LoVo (cell line): Measurements from ENCODE around the gene ZFYVE9.

Experiments
- DNase-seq: peaks from one replicate; pipeline ENCODE4 v3.0.0-alpha.2; 2016; ENCODE audit warnings: low spot score

ZFYVE9 gene

DNA sequence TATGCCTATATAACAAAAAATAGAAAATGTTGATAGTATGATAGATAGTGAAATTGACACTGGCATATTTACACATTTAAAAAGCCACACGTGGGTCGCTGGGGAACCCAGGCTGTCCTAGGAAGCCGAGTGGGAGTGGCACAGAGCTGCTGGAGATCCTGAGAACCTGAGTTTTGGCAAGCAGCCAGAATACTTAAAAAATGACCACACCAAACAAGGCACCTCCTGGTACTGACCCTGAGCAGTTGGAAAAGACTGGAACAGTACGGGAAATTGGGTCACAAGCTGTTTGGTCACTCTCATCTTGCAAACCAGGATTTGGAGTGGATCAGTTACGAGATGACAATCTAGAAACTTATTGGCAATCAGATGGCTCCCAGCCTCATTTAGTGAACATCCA lies 111.5 kb downstream of the ZFYVE9 start:
- no peak for DNase-seq

DNA sequence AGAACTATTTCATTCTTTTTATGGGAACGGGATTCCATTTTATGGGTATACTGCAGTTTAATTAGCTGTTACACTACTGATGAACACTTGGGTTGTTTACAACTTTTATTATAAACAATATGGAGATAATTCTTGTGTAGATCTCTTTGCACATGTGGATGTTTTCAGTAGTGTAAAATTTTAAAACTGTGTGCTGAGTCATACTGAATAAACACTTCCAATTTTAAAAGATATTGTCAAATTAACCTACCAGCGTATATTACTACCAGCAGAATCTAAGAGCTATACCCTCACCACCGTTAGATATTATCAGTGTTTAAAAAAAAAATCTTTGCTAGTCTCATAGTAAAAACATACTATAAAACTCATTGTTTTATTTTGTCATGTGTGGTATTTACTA lies 118.0 kb downstream of the ZFYVE9 start:
- no peak for DNase-seq

DNA sequence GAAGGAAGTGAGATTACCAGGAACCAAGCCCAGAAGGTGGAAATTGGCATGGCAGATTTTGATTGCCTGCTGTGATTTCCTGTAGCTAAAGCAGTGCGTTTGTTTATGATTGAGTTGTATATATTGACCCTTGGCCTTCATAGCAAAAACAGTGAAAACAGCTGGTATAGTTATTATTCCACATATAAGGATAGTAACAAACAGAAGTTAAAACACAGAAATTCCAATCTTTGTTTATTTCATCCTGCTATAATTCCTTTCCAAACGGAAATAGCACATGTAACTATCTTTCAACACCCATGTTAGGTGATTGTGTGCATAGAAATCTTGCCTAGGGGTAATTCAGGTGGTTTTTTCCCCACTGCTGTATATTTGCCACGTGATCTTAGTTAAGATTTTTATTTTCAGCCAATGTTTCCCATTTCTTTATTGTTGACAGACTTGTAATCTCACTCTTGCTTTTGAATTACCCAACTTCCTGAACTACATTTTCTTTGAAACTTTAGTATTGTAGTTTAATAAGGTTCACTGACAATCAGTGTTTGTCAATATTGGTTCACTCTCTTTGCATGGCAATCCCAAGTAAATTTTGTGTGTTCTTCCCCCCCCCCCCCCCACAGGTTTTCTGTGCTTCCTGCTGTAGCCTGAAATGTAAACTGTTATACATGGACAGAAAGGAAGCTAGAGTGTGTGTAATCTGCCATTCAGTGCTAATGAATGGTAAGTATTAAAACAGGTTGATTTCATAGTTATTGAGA lies 121.4 kb downstream of the ZFYVE9 start:
- DNase-seq = no peak

DNA sequence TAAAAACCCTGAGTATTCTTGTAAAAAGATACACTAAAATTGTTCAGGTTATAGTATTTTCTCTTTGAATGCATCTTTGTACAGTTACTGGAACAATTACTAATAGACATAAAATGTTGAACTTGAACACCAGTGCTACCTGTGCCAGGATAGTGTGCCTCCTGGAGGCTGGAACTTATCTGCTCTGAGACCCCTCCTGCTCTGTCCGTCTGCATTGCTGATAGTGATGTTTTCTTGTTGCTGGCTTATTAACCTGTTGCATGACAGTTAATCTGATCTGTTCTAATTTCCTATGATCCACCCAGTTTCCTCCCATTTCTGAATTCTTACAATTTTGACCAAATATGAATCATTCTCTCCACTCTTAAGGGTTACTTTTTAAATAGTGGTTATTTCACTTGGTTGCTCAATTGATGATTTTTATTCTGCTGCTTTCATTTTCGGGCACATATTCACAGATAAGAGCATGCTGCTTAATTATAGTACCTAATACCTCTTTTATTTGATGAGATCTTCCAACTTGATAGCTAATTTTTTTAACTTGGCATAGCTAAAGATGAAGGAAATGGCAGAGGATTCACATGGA lies 122.7 kb downstream of the ZFYVE9 start:
- DNase-seq = no peak

DNA sequence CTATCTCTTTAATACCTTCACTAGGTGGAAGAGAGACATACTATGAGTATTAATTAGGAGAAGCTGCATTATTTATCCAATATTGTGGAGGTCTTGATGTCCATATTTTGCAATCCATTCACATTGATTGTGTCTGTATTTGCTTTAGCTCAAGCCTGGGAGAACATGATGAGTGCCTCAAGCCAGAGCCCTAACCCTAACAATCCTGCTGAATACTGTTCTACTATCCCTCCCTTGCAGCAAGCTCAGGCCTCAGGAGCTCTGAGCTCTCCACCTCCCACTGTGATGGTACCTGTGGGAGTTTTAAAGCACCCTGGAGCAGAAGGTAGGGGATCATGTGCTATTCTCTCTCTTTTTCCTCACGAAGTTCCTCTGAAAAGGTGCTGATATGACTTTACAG lies 124.6 kb downstream of the ZFYVE9 start:
- no peak for DNase-seq

DNA sequence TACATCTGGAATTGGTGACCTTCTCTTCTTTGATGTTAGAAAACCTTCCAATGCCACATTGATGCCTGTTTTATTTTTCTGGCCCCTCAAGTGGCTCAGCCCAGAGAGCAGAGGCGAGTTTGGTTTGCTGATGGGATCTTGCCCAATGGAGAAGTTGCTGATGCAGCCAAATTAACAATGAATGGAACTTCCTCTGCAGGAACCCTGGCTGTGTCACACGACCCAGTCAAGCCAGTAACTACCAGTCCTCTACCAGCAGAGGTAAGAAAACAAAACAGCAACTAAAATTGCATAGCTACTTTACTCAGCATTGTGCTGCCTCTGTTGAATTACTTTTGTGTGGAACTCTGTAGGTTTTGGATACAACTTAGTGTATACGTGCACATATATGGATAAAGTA lies 126.5 kb downstream of the ZFYVE9 start:
- DNase-seq = no peak

DNA sequence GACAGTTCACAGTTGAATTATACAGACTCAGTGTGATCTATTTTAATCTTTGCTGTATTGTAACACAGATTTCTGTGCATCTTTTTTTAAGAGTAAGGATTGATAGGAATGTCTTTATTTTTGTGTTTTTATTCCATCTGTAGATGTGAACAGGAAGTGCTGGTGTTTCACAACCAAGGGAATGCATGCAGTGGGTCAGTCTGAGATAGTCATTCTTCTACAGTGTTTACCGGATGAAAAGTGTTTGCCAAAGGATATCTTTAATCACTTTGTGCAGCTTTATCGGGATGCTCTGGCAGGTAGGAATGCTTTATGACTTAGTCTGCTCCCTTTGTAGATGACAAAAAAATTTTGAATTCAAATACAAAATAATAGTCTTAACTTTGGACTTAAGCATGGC lies 139.6 kb downstream of the ZFYVE9 start:
- no peak for DNase-seq

DNA sequence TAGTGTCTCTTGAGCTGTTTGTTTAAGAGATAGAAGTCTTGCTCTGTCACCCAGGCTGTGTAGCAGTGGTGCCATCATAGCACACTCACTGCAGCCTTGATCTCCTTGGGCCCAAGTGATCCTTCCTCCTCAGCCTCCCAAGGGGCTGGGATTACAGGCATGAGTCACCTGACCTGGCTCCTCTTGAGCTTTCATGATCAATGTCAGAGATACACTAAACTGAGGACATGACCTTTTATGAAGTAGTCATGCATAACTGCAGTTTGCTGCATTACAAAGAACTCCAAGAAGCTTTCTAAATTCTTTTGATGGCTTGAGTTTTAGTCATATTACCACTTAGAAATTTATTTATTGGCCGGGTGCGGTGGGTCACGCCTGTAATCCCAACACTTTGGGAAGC lies 146.4 kb downstream of the ZFYVE9 start:
- no peak for DNase-seq

DNA sequence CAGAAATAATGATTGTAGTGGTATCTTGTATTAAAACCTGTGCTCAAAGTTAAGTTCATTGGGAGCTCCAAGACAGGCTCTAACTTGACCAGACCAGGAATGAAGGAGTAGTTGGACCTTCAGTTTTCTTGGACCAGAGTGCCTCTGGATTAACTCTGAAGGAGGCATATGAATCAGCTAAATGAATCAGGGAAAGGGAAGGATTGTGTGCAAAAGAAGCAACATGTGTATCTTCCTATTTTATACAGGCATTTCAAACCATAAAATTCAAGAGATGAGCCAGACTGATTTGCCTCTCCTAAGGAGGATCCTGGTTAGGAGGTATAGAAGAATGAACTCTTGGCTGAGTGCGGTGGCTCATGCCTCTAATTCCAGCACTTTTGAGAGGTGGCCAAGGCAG lies 152.7 kb downstream of the ZFYVE9 start:
- DNase-seq = no peak

DNA sequence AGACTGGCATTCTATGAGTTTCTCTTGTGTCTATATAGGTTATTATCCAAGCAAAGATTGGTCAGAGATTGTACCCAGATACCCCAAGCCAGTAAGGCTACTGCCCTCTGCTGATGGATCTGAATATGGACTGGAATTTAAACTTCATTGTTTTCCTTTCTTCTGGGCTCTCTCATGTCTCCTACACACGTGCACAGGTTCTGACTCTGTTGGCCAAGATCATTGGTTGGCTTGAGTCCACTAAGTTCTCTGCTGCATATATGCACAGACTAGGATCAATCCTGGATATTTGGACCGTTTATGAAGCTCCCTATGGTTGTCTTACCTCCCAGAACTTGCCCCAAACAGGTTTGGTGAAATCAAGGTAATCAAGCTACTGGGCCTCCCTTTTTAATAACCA lies 154.5 kb downstream of the ZFYVE9 start:
- peak; percentile 51 for DNase-seq

DNA sequence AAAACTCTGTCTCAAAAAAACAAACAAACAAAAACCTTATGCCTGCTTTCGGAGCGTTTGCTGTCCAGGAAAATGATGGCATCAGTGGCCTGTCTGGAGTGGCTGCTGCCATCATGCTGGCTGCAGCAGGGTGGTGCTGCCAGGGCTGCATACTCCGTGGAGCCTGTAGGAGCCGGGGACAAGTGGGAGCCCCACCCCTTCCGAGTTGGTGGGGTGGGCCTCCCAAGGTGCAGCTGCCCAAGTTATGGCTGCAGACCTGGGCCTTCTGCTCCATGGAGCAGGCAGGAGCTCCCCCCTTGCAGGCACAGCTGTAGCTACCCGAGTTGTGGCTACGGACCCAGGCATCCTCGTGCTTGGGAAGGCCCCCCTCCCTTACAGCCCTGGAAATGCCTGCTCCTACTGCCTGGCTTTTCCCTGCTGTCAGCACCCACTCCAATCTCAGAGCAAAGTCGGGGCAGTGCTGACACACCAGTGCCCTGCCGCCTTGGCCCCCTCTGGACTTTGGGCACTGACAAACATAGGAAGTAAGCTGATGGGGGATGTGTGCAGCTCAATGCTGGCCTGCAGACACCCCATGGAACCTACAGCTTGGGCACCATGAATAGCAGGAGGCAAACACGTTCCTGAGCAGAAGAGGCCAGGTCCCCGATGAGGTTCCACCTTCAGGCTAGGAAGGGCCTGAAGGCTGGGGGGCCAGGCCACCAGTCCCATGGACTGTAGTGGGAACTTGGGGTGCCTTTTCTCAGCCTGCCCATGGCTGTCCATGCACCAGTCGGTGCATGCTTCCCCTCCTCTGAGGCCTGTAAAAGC lies 163.7 kb downstream of the ZFYVE9 start:
- DNase-seq = no peak

DNA sequence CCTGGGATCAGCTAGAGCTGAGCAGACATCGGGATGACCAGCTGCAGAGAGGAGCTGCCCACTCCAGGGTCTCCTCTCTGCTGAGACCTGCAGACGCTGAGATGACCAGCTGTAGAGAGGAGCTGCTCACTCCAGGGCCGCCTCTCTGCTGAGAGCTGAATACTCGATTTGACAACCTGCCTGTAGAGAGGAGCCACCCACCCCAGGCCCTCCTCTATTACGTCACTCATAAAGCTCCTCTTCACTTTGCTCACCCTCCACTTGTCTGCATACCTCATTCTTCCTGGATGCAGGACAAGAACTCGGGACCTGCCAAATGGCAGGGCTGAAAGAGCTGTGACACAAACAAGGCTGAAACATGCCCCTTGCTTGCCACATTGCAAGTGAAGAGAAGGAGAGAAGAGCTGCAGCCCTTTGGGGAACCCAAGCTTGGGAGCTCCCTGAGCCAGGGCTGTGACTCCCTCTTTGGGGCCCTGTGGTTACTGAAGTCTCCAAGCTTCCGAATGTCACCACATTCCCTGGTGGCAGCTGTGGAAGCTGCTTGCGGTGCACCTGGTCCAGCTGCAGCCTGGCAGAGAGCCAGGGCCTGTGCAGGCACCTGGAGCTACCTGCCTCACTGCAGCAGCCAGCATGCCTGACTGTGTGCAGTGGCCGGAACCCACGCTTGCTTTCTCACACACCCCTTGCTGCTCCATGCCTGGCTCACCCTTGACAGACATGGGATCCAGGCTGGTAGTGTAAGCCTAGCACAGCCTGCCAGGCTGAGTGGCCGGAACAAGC lies 164.5 kb downstream of the ZFYVE9 start:
- no peak for DNase-seq

DNA sequence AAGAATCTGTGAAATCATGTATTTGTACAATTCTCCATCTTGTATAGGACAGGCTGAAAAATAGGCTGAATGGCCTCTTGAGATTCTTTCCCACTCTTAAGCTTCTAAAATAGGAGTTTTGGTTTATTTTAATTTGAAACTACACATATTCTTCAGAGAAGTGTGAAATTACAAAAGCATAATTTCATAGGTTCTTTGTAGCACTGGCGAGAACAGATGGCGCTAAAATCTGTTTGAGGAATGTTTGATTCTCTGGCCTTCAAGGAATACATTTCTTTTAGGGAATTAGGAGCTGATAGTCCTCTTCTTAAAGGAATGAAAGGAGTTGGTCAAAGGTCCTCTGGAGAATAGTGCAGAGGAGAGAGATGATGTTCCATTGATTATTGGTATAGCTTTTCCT lies 179.2 kb downstream of the ZFYVE9 start:
- DNase-seq = no peak

DNA sequence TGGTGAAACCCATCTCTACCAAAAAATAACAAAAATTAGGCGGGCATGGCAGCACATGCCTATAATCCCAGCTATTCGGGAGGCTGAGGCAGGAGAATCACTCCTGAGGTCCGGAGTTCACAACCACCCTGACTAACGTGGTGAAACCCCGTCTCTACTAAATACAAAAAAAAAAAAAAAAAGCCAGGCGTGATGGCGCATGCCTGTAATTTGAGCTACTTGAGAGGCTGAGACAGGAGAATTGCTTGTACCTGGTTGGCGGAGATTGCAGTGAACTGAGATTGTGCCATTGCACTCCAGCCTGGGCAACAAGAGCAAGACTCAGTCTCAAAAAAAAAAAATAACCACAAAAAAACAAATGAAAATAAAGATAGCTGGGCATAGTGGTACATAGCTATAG lies 181.8 kb downstream of the ZFYVE9 start:
- no peak for DNase-seq

DNA sequence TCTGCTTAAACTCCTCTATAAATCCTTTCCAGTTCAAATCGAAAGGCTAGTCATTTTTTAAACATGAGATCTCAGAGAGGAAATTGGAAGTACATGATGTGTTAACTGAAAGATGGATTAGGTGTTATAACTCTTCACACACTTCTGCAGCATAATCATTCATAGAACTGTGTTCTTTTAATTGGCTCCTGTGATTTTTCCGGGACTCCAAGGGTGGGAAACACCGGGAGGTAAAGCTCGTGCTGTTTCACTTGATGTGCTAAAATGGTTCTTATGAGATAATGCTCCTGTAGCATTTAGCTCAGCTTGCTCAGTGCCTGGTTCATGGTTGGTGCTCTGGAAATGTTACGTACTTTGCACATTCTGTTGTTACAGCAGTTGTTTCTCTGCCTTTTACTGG lies 183.9 kb downstream of the ZFYVE9 start:
- DNase-seq = no peak

DNA sequence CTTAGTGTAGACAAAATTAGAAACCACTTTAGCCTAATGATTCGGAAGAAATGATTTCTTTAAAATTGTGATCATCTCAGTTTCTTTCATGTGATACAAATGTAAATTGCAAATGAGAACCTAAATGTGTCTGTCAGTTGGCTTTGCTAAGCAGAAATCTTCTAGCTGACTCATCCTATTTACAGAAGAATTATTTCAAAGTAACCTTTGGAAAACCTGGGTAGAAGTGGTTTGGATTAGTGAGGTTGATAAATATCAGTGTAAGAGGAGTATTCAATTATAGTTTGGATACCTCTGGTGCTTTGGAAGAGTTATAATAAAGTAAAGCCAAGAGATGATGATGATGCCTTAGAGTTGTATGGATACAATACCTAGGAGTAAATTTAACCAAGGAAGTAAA lies 186.7 kb downstream of the ZFYVE9 start:
- DNase-seq = no peak

DNA sequence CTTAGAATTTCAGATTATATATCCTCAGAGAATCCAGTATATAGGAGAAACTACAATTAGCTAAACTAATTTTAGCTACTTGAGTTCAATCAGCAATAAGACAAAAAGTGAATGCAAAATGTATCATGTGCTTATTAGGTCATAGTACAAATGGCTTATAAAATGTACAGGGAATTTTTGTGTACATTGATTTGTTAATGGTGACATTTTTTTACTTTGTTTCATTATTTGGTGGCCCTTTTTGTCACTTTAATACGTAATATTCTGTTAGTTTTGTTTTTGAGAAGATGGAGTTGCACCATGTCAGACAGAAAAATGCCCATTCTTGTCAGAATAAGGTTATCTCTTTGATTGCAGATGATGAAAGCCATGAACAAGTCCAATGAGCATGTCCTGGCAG lies 190.5 kb downstream of the ZFYVE9 start:
- DNase-seq = no peak

DNA sequence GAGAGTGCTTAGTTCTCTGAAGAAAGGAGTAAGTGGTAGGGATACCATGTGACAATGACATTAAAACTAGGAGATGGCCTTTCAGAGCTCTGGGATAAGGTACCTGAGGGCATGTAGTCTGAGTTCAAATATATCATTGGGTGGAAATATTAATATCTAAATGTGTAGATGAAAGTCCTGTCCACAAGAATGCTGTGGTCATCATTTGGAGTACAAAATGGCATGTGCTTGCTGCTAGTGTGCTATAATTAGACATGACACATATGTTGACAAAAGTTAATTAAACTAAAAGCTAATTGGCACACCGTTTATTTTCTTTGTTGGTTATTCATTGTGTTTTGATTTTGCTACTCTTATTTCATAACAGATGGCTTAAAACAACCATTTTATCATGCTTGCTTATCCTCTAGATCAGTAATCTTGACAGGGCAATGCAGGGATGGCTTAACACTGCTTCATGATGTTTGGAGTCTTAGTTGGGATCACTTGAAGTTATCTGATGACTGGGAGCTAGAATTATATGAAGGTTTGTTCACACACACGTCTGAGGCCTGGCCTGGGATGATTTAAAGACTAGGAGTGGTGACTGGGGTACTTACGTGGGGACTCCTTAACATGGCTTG lies 193.1 kb downstream of the ZFYVE9 start:
- no peak for DNase-seq

DNA sequence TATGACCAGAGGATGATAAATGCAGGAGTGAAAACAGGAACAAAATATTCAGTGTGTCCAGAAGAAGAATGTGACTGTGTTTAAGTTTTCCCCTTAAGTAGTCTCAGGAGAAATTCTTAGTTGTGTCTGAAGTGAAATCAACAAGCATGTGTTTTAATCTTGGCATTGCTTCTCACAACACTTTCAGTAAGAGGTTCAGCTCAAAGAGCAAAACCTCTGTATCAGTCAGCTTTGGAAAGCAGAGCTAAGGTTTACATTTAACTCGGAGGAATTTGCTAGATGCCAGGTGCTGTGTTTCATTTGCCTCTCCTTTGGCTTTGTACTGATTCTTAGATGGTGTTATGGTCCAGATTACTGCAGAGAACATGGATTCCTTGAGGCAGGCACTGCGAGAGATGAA lies 195.6 kb downstream of the ZFYVE9 start:
- DNase-seq = no peak

DNA sequence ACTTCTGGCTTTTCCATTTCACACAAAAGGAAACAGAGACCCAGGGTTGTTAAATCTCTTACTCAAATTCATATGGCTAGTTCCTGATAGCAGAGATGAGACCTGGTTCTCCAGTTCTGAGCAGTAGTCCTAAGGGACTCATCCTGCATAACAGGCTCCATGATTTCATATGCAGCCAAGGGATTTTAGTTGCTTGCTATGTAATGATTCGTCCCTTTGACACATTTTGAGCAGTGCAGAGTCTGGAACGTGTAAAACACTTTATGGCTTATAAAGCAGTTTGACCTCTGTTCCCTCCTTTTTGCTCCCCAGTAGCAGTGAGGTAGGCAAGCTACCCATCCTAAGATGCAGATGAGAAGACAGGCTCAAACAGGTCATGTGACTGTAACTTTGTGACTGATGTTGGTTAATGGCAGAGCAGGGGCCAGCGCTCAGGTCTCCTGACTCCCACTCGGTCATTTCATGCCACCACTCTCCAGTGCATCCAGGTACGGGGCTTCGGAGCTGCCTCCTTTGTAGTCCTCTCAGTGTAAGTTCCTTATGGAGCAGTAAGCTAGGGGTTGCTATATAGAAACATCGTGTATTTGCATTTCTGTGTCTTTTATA lies 199.9 kb downstream of the ZFYVE9 start:
- DNase-seq = no peak

DNA sequence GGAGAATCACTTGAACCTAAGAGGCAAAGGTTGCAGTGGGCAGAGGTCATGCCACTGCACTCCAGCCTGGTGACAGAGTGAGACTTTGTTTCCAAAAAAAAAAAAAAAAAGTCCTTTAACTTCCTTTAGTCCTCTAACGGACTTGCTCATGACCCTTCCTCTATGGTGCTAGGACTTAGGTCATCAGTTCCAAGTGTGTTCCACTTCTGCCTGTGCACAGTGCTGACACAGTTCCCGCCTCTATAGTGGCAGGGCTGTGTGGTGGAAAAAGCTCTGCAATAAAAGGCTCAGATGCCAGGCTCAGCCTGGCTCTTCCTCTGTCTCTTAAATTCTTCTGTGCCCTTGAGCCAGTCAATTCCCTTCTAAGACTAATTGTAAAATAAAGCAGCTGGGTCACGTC lies 202.1 kb downstream of the ZFYVE9 start:
- no peak for DNase-seq

DNA sequence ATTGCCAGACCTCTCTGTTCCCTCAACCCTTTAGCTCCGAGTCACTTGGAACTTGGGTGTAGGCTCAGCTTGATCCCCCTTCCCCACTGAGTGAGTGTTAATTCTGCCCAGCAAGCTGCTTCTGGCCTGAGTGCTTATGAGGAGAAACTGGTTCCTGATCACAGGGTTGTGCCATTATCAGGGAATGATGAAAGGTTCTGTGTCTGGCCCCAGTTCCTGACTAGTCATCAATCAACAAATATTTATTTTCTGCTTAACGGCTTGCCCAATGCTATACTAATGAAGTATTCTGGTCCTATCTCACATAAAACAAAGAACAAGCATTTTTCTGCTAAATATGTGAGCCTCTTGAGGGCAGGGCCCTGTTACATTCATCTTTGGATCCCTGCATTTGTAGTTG lies 203.4 kb downstream of the ZFYVE9 start:
- no peak for DNase-seq
